ENCODE data around the gene OPRM1. TPM values are rescaled to one million over a fixed set of nuclear protein-coding genes. Genes with fewer than 3 reads are reported as not detected.

The OPRM1 gene
- total and polyA plus RNA-seq, 2 of the 8 experiments (the other 6 are each of a cell fraction or from before 2014, with no cell fraction given) = not detected

- no peak overlapping the region for H3K56ac ChIP-seq (replicated peaks; ENCODE audit: insufficient read length, low read depth, low read length)
- no peak overlapping the region for H3K4me3 ChIP-seq (ENCODE audit: extremely low read depth in 1 of 4, insufficient read depth in 2 of 4, low read depth in 3 of 4, low read length in 4 of 4)
- no peak overlapping the region for H3K4ac ChIP-seq (replicated peaks; ENCODE audit: insufficient read length, low read depth, low read length)
- H2BK120ac ChIP-seq (replicated peaks; ENCODE audit: low read depth, low read length) = no peak overlapping the region
- H3K79me1 ChIP-seq (ENCODE audit: low read depth, low read length) = no peaks in the 10 kb centered on the region
- H4K8ac ChIP-seq (ENCODE audit: extremely low read depth, insufficient read depth, low read length) = no peak overlapping the region
- H3K4me2 ChIP-seq (ENCODE audit: insufficient read depth in 1 of 2, low read depth in 2 of 2, low read length in 2 of 2) = no peak overlapping the region
- no peaks in the 10 kb centered on the region for H4K20me1 ChIP-seq (replicated peaks in 1 of 2; ENCODE audit: control insufficient read depth in 1 of 2, insufficient read depth in 2 of 2, low read length in 2 of 2)
- no peaks in the 10 kb centered on the region for H3K23me2 ChIP-seq (ENCODE audit: low read depth, low read length)
- H3K27ac ChIP-seq (ENCODE audit: low read depth, low read length) = no peak overlapping the region
- H3K9me3 ChIP-seq (ENCODE audit: insufficient read depth in 2 of 2, low read depth in 1 of 2, low read length in 1 of 2) = no peaks in the 10 kb centered on the region
- no peak overlapping the region for H4K5ac ChIP-seq (ENCODE audit: insufficient read length, low read depth, low read length)
- no peak overlapping the region for H3K9ac ChIP-seq (replicated peaks in 1 of 4; ENCODE audit: extremely low read depth in 1 of 4, low read depth in 3 of 4, low read length in 3 of 4)
- H3K36me3 ChIP-seq (ENCODE audit: control insufficient read depth in 2 of 4, insufficient read depth in 4 of 4, low read length in 3 of 4) = no peaks in the 10 kb centered on the region
- no peak overlapping the region for H4K91ac ChIP-seq (replicated peaks; ENCODE audit: insufficient read length, low read length)
- H3K14ac ChIP-seq (ENCODE audit: insufficient read length) = no peak overlapping the region
- H3K18ac ChIP-seq (ENCODE audit: extremely low read depth, low read length) = no peak overlapping the region
- no peaks in the 10 kb centered on the region for H3K27me3 ChIP-seq (replicated peaks in 1 of 4; ENCODE audit: control insufficient read depth in 3 of 4, extremely low read depth in 1 of 4, insufficient read depth in 3 of 4, low read length in 3 of 4)
- H2AFZ ChIP-seq (ENCODE audit: low read length) = no peak overlapping the region
- H3K23ac ChIP-seq (ENCODE audit: insufficient read length) = no peak overlapping the region
- WGBS, 2 experiments (ENCODE audit: extremely low coverage in 1 of 2, insufficient coverage in 1 of 2, insufficient read length in 1 of 2, insufficient replicate concordance in 2 of 2, low coverage in 1 of 2, low lambda C conversion rate in 2 of 2, missing lambda C conversion rate in 1 of 2) = 80% methylated on average over 1 of the region's 1 CpG; no CpG with 5 or more reads in 1 of the 2 experiments
- ChIA-PET CTCF (ENCODE audit: partially characterized antibody) (interaction anchor here (0.6 kb wide), 1 partner anchor 340 kb away, joined by 3 read pairs; no protein-coding TSS in a partner anchor), POLR2A (ENCODE audit: partially characterized antibody) (no interaction called here)
- H2AK5ac ChIP-seq (ENCODE audit: low read depth, low read length) = no peak overlapping the region
- DNase-seq (ENCODE audit: low read depth in 1 of 2, low spot score in 2 of 2) (no peak), FAIRE-seq (no peak)
- H3K79me2 ChIP-seq (ENCODE audit: control insufficient read depth in 1 of 2, insufficient read depth in 2 of 2, low read length in 2 of 2) = no peaks in the 10 kb centered on the region
- no peak overlapping the region for H2BK5ac ChIP-seq (ENCODE audit: low read depth, low read length)
- no peak overlapping the region for H2BK20ac ChIP-seq (ENCODE audit: low read length)
- H2BK15ac ChIP-seq (ENCODE audit: low read length) = no peak overlapping the region
- H3K4me1 ChIP-seq (replicated peaks in 1 of 4; ENCODE audit: control insufficient read depth in 3 of 4, insufficient read depth in 4 of 4, low read length in 3 of 4) = no peaks in the 10 kb centered on the region
- H2BK12ac ChIP-seq (ENCODE audit: low read depth, low read length) = no peak overlapping the region
- TF ChIP-seq CTCF (IDR thresholded peaks at IDR 0.05; ENCODE audit: control extremely low read depth in 1 of 3, insufficient read depth in 1 of 3, low read depth in 1 of 3, low read length in 3 of 3) (no peak), SP1 (IDR thresholded peaks at IDR 0.05; ENCODE audit: low read depth, low read length) (no peak), RXRA (IDR thresholded peaks at IDR 0.05; ENCODE audit: insufficient read depth, low read depth, low read length) (no peak), CBX5 (IDR thresholded peaks at IDR 0.05; ENCODE audit: low read depth, low read length) (no peak), SAP30 (IDR thresholded peaks at IDR 0.05; ENCODE audit: insufficient read depth, insufficient replicate concordance, low read length) (no peak), TCF12 (IDR thresholded peaks at IDR 0.05; ENCODE audit: low read depth, low read length) (no peak), RNF2 (IDR thresholded peaks at IDR 0.05; ENCODE audit: borderline replicate concordance, low read depth, low read length, missing control alignments, poor library complexity, severe bottlenecking) (no peak), ZNF274 (IDR thresholded peaks at IDR 0.05; ENCODE audit: borderline replicate concordance, extremely low read depth, low read length) (no peak), CTBP2 (IDR thresholded peaks at IDR 0.05; ENCODE audit: borderline replicate concordance, insufficient read depth, insufficient read length, low read length) (no peak), MAFK (IDR thresholded peaks at IDR 0.05; ENCODE audit: low read depth, low read length) (no peak), NANOG (IDR thresholded peaks at IDR 0.05; ENCODE audit: insufficient read depth, low read depth, low read length, poor library complexity, severe bottlenecking) (no peak)
These were observed 32.7 kb downstream of the OPRM1 start for GRCh38 chr6:154071711-154072110.

Measured in H1 (cell line).